Gastroesophageal sphincter (tissue), 4 donors: Measurements from ENCODE around the gene VPS18. TPM values are rescaled to one million over a fixed set of nuclear protein-coding genes. Genes with fewer than 3 reads are reported as not detected.

ENCODE experiments used
- ATAC-seq: fragments of 150-250 bp; one replicate; pipeline ENCODE4 v1.9.1; 2016; ENCODE audit warnings: mild to moderate bottlenecking, moderate library complexity
- H3K27ac ChIP-seq, 4 donors: fragments of 200-600 bp; sonication (generic) in 3 of 4; 1 replicate in 3 of 4; 2 replicates in 1 of 4; pipeline ENCODE4 v1.5.1; 2016 to 2019
- H3K27me3 ChIP-seq: fragments of 200-600 bp; sonication (generic); one replicate; pipeline ENCODE4 v1.5.1; 2019
- H3K36me3 ChIP-seq, 2 donors: fragments of 200-600 bp; sonication (generic); one replicate each; pipeline ENCODE4 v1.5.1; 2019; ENCODE audit warnings: control low read depth in 1 of 2
- H3K4me1 ChIP-seq, 3 donors: fragments of 200-600 bp; sonication (generic); 1 replicate in 2 of 3; 2 replicates in 1 of 3; pipeline ENCODE4 v1.5.1; 2016 to 2019; ENCODE audit warnings: control low read depth in 2 of 3
- H3K4me3 ChIP-seq, 2 donors: fragments of 200-600 bp; sonication (generic); one replicate each; pipeline ENCODE4 v1.5.1; 2019; ENCODE audit warnings: mild to moderate bottlenecking in 1 of 2, moderate library complexity in 1 of 2
- H3K9me3 ChIP-seq, 3 donors: fragments of 200-600 bp; sonication (generic); one replicate each; pipeline ENCODE4 v1.5.1; 2017 to 2019; ENCODE audit warnings: control low read depth in 2 of 3
- CTCF ChIP-seq, 4 experiments: fragments of 200-600 bp in 2 of 4; fragments of 450-650 bp in 2 of 4; sonication (generic) in 1 of 4; IDR thresholded peaks; one replicate each; pipeline ENCODE4 v1.5.1; 2017 to 2019; ENCODE audit warnings: antibody characterized with exemption in 4 of 4, mild to moderate bottlenecking in 2 of 4, moderate library complexity in 2 of 4
- EP300 ChIP-seq: sonication (generic); formaldehyde crosslinking; IDR thresholded peaks from one replicate; pipeline ENCODE4 v1.6.1; 2017; ENCODE audit warnings: antibody characterized with exemption, mild to moderate bottlenecking
- POLR2A ChIP-seq, 2 donors: fragments of 450-650 bp; IDR thresholded peaks; one replicate each; pipeline ENCODE4 v1.6.1; 2017; ENCODE audit warnings: antibody characterized with exemption in 2 of 2, mild to moderate bottlenecking in 2 of 2, moderate library complexity in 1 of 2
- POLR2AphosphoS5 ChIP-seq: sonication (generic); formaldehyde crosslinking; IDR thresholded peaks from one replicate; pipeline ENCODE4 v1.6.1; 2017; ENCODE audit warnings: antibody characterized with exemption
- WGBS, 2 donors: methylation state at CpG; one replicate each; pipeline ENCODE4 v1.1.5; 2018; ENCODE audit warnings: low coverage in 1 of 2; 5-methylcytosine and 5-hydroxymethylcytosine counted together
- total RNA-seq, 4 donors: library from RNA; depleted of rRNA; stranded (reverse); fragments of >200 nt; gene quantifications; one replicate each; pipeline ENCODE4 v1.1.0, GENCODE V29; 2016

The VPS18 gene
- total RNA-seq, 4 donors from 2014 or later, result 24.6 to 36.3 (median 29.9) TPM

- Histone ChIP-seq H3K36me3 (no peaks in the 10 kb centered on the region), H3K9me3 (no peaks in the 10 kb centered on the region), H3K4me3 (no peak overlapping the region), H3K27me3 (no peaks in the 10 kb centered on the region), H3K4me1 (no peaks in the 10 kb centered on the region), H3K27ac (no peak overlapping the region)
- no peak for TF ChIP-seq POLR2A (IDR thresholded peaks at IDR 0.05)
- TF ChIP-seq EP300, result no peak
- no peak for TF ChIP-seq CTCF (IDR thresholded peaks at IDR 0.05)
- TF ChIP-seq POLR2AphosphoS5, result no peak
- ATAC-seq, result no peak
- 83 to 96% methylated on average over 4 of the region's 6 CpGs for whole genome bisulfite sequencing, 2 donors
These were observed 14.6 kb upstream of the VPS18 start for GRCh38 chr15:40879609-40880008.

- Histone ChIP-seq H3K27me3 (no peaks in the 10 kb centered on the region), H3K4me1 (no peaks in the 10 kb centered on the region), H3K27ac (no peak overlapping the region), H3K4me3 (no peak overlapping the region), H3K9me3 (no peaks in the 10 kb centered on the region), H3K36me3 (no peaks in the 10 kb centered on the region)
- no peak for ATAC-seq
- 96% methylated on average over 6 of the region's 6 CpGs for WGBS, 2 donors
- TF ChIP-seq POLR2A (IDR thresholded peaks at IDR 0.05), result no peak
- no peak for TF ChIP-seq CTCF (IDR thresholded peaks at IDR 0.05)
- TF ChIP-seq EP300, result no peak
- TF ChIP-seq POLR2AphosphoS5, result no peak
These were observed 12.9 kb upstream of the VPS18 start for GRCh38 chr15:40881351-40881750.

- no peak for ATAC-seq
- TF ChIP-seq EP300 (no peak), POLR2A (IDR thresholded peaks at IDR 0.05) (no peak), CTCF (IDR thresholded peaks at IDR 0.05) (no peak), POLR2AphosphoS5 (no peak)
- no peak overlapping the region for H3K27ac ChIP-seq
These were observed 7.7 kb upstream of the VPS18 start for GRCh38 chr15:40886586-40886985.

GRCh38 chr15:40889112-40889511 is 5.1 kb upstream of the VPS18 start:
- Histone ChIP-seq H3K9me3 (no peaks in the 10 kb centered on the region), H3K27ac (no peak overlapping the region), H3K4me1 (peaks cover 0 to 9% (median 5%) of the 10 kb centered on the region in 3 donors), H3K4me3 (no peak overlapping the region), H3K27me3 (no peaks in the 10 kb centered on the region), H3K36me3 (no peaks in the 10 kb centered on the region)
- no peak for TF ChIP-seq CTCF (IDR thresholded peaks at IDR 0.05)
- TF ChIP-seq POLR2A (IDR thresholded peaks at IDR 0.05), result no peak
- no peak for TF ChIP-seq POLR2AphosphoS5
- TF ChIP-seq EP300, result no peak
- no peak for ATAC-seq

More at GRCh38 chr15:40886586-40886985, 7.7 kb upstream of the VPS18 start:
- Histone ChIP-seq H3K36me3 (no peaks in the 10 kb centered on the region), H3K4me1 (no peaks in the 10 kb centered on the region), H3K9me3 (no peaks in the 10 kb centered on the region), H3K4me3 (no peak overlapping the region), H3K27me3 (no peaks in the 10 kb centered on the region)
- WGBS, 2 donors, result 80% methylated on average over 1 of the region's 1 CpG; no CpG with 5 or more reads in 1 of the 2 donors

- Histone ChIP-seq H3K27me3 (no peaks in the 10 kb centered on the region), H3K27ac (no peak overlapping the region), H3K36me3 (peaks cover 0 to 4% of the 10 kb centered on the region in 2 donors), H3K9me3 (no peaks in the 10 kb centered on the region), H3K4me1 (peaks cover 0 to 24% (median 11%) of the 10 kb centered on the region in 3 donors), H3K4me3 (no peak overlapping the region)
- ATAC-seq, result no peak
- TF ChIP-seq POLR2AphosphoS5 (no peak), POLR2A (IDR thresholded peaks at IDR 0.05) (no peak), EP300 (no peak), CTCF (IDR thresholded peaks at IDR 0.05) (no peak)
- 83 to 97% methylated on average over 4 to 5 of the region's 5 CpGs for WGBS, 2 donors
These were observed 3.1 kb upstream of the VPS18 start for GRCh38 chr15:40891138-40891537.
